H1 (cell line): Measurements from ENCODE around the gene MAPKAP1. TPM values are rescaled to one million over a fixed set of nuclear protein-coding genes. Genes with fewer than 3 reads are reported as not detected.
A peak's percentile ranks its signal among the peaks of the same experiment; 100 is the strongest.

Experiments
- CTCF ChIA-PET: fragments of 300-600 bp; sonication (Branson Sonifier 250); formaldehyde crosslinking; loops from one replicate; lab custom pipeline; 2021; ENCODE audit not compliant: partially characterized antibody; lab: Charles Lee
- POLR2A ChIA-PET: fragments of 300-600 bp; sonication (Branson Sonifier 250); formaldehyde crosslinking; loops from one replicate; lab custom pipeline; 2021; ENCODE audit warnings: inconsistent platforms; ENCODE audit not compliant: partially characterized antibody; lab: Charles Lee
- DNase-seq, 2 experiments: peaks; one replicate each; pipeline versions ENCODE4 v3.0.0 to v3.0.0-alpha.2; 2010 to 2022; ENCODE audit warnings: low spot score in 2 of 2, low read depth in 1 of 2, mixed read lengths in 1 of 2
- FAIRE-seq: peaks from 2 replicates; lab custom pipeline; 2011; peaks lifted over from hg19 to GRCh38; lab: Jason Lieb, UNC
- H2AFZ ChIP-seq: 2 replicates; pipeline ENCODE4 v1.8.1; 2012; ENCODE audit warnings: low read length, inconsistent platforms
- H2AK5ac ChIP-seq: 2 replicates; pipeline ENCODE4 v1.6.1; 2013; ENCODE audit warnings: low read depth, low read length
- H2BK120ac ChIP-seq: replicated peaks from 2 replicates; pipeline ENCODE3; 2013; ENCODE audit warnings: low read depth, low read length, inconsistent platforms
- H2BK12ac ChIP-seq: 2 replicates; pipeline ENCODE4 v1.6.1; 2013; ENCODE audit warnings: low read depth, low read length
- H2BK15ac ChIP-seq: 2 replicates; pipeline ENCODE4 v1.6.1; 2013; ENCODE audit warnings: low read length
- H2BK20ac ChIP-seq: 2 replicates; pipeline ENCODE4 v1.6.1; 2013; ENCODE audit warnings: low read length
- H2BK5ac ChIP-seq: 2 replicates; pipeline ENCODE4 v1.6.1; 2013; ENCODE audit warnings: low read depth, low read length
- H3K14ac ChIP-seq: 2 replicates; pipeline ENCODE4 v1.6.1; 2013; ENCODE audit warnings: inconsistent platforms; ENCODE audit not compliant: insufficient read length
- H3K18ac ChIP-seq: 2 replicates; pipeline ENCODE4 v1.6.1; 2013; ENCODE audit warnings: low read length; ENCODE audit errors: extremely low read depth
- H3K23ac ChIP-seq: 2 replicates; pipeline ENCODE4 v1.6.1; 2013; ENCODE audit warnings: inconsistent platforms; ENCODE audit not compliant: insufficient read length
- H3K23me2 ChIP-seq: 2 replicates; pipeline ENCODE4 v1.6.1; 2013; ENCODE audit warnings: low read depth, low read length
- H3K27ac ChIP-seq: 2 replicates; pipeline ENCODE4 v1.6.1; 2011; ENCODE audit warnings: low read depth, low read length, inconsistent platforms
- H3K27me3 ChIP-seq, 4 experiments: replicated peaks in 1 of 4; 1 replicate in 1 of 4; 2 replicates in 3 of 4; pipeline versions ENCODE4 v1.6.1 to v1.8.1; 2011 to 2013; ENCODE audit warnings: low read length in 3 of 4, mild to moderate bottlenecking in 3 of 4, inconsistent platforms in 2 of 4, mixed read lengths in 2 of 4, moderate library complexity in 1 of 4; ENCODE audit not compliant: control insufficient read depth in 3 of 4, insufficient read depth in 3 of 4; ENCODE audit errors: extremely low read depth in 1 of 4
- H3K36me3 ChIP-seq, 4 experiments: 2 replicates each; pipeline versions ENCODE4 v1.6.1 to v1.8.1; 2011 to 2013; ENCODE audit warnings: mild to moderate bottlenecking in 4 of 4, low read length in 3 of 4, moderate library complexity in 2 of 4, control low read depth in 1 of 4, inconsistent platforms in 1 of 4; ENCODE audit not compliant: insufficient read depth in 4 of 4, control insufficient read depth in 2 of 4
- H3K4ac ChIP-seq: replicated peaks from 2 replicates; pipeline ENCODE3; 2013; ENCODE audit warnings: low read length, low read depth, mixed read lengths, inconsistent platforms; ENCODE audit not compliant: insufficient read length
- H3K4me1 ChIP-seq, 4 experiments: replicated peaks in 1 of 4; 1 replicate in 1 of 4; 2 replicates in 3 of 4; pipeline versions ENCODE4 v1.6.1 to v1.8.1; 2011 to 2013; ENCODE audit warnings: low read length in 3 of 4, inconsistent platforms in 2 of 4, mixed read lengths in 1 of 4; ENCODE audit not compliant: insufficient read depth in 4 of 4, control insufficient read depth in 3 of 4
- H3K4me2 ChIP-seq, 2 experiments: 2 replicates each; pipeline versions ENCODE4 v1.6.1 to v1.8.1; 2011 to 2013; ENCODE audit warnings: low read depth in 2 of 2, low read length in 2 of 2, control low read depth in 1 of 2, inconsistent platforms in 1 of 2, mild to moderate bottlenecking in 1 of 2; ENCODE audit not compliant: insufficient read depth in 1 of 2
- H3K4me3 ChIP-seq, 4 experiments: fragments of 200-600, 300-600 bp in 1 of 4; sonication (generic), shearing (Covaris generic), sonication (Bioruptor Twin) in 1 of 4; 2 replicates each; pipeline versions ENCODE4 v1.5.1 to v1.8.1; 2011 to 2016; ENCODE audit warnings: low read length in 4 of 4, low read depth in 3 of 4, control low read depth in 2 of 4, inconsistent platforms in 2 of 4, mild to moderate bottlenecking in 2 of 4, mixed read lengths in 1 of 4, moderate library complexity in 1 of 4; ENCODE audit not compliant: insufficient read depth in 2 of 4; ENCODE audit errors: extremely low read depth in 1 of 4
- H3K56ac ChIP-seq: replicated peaks from 2 replicates; pipeline ENCODE3; 2013; ENCODE audit warnings: low read depth, mild to moderate bottlenecking, mixed read lengths, low read length, inconsistent platforms; ENCODE audit not compliant: insufficient read length
- H3K79me1 ChIP-seq: 2 replicates; pipeline ENCODE4 v1.6.1; 2013; ENCODE audit warnings: low read depth, low read length, control low read depth
- H3K79me2 ChIP-seq, 2 experiments: 2 replicates each; pipeline versions ENCODE4 v1.6.1 to v1.8.1; 2012 to 2013; ENCODE audit warnings: low read length in 2 of 2, mild to moderate bottlenecking in 2 of 2, inconsistent platforms in 1 of 2; ENCODE audit not compliant: insufficient read depth in 2 of 2, control insufficient read depth in 1 of 2
- H3K9ac ChIP-seq, 4 experiments: replicated peaks in 1 of 4; 1 replicate in 1 of 4; 2 replicates in 3 of 4; pipeline versions ENCODE4 v1.6.1 to v1.8.1; 2011 to 2013; ENCODE audit warnings: low read depth in 3 of 4, low read length in 3 of 4, control low read depth in 2 of 4, mild to moderate bottlenecking in 2 of 4, moderate library complexity in 2 of 4, inconsistent platforms in 1 of 4; ENCODE audit errors: extremely low read depth in 1 of 4
- H3K9me3 ChIP-seq, 2 experiments: 2 replicates each; pipeline versions ENCODE4 v1.6.1 to v1.8.1; 2012 to 2013; ENCODE audit warnings: mild to moderate bottlenecking in 2 of 2, moderate library complexity in 2 of 2, control low read depth in 1 of 2, inconsistent platforms in 1 of 2, low read depth in 1 of 2, low read length in 1 of 2, mixed read lengths in 1 of 2; ENCODE audit not compliant: insufficient read depth in 2 of 2
- H4K20me1 ChIP-seq, 2 experiments: replicated peaks in 1 of 2; 2 replicates each; pipeline versions ENCODE3 to v1.8.1; 2011 to 2013; ENCODE audit warnings: inconsistent platforms in 2 of 2, low read length in 2 of 2, mild to moderate bottlenecking in 1 of 2; ENCODE audit not compliant: insufficient read depth in 2 of 2, control insufficient read depth in 1 of 2
- H4K5ac ChIP-seq: 2 replicates; pipeline ENCODE4 v1.6.1; 2013; ENCODE audit warnings: low read length, low read depth, mixed read lengths, inconsistent platforms; ENCODE audit not compliant: insufficient read length
- H4K8ac ChIP-seq: 2 replicates; pipeline ENCODE4 v1.8.0; 2013; ENCODE audit warnings: mild to moderate bottlenecking, moderate library complexity, low read length, inconsistent platforms; ENCODE audit not compliant: insufficient read depth; ENCODE audit errors: extremely low read depth
- H4K91ac ChIP-seq: replicated peaks from 2 replicates; pipeline ENCODE3; 2013; ENCODE audit warnings: low read length, mixed read lengths, inconsistent platforms; ENCODE audit not compliant: insufficient read length
- BACH1 ChIP-seq: IDR thresholded peaks from 2 replicates; pipeline ENCODE4 v1.6.1; 2012; ENCODE audit warnings: low read length, improper control_type of control experiment
- CEBPB ChIP-seq: IDR thresholded peaks from 2 replicates; pipeline ENCODE4 v1.6.1; 2012; ENCODE audit warnings: low read depth, low read length
- HDAC2 ChIP-seq, 2 experiments: fragments of 300-600 bp in 1 of 2; sonication (generic) in 1 of 2; IDR thresholded peaks; 2 replicates each; pipeline ENCODE4 v1.6.1; 2011 to 2012; ENCODE audit warnings: low read depth in 2 of 2, low read length in 2 of 2, mild to moderate bottlenecking in 2 of 2, moderate library complexity in 2 of 2, borderline replicate concordance in 1 of 2, inconsistent platforms in 1 of 2
- HDAC6 ChIP-seq: IDR thresholded peaks from one replicate; pipeline ENCODE4 v1.7.1; 2012; ENCODE audit warnings: low read depth, mild to moderate bottlenecking, inconsistent platforms, low read length, moderate library complexity
- MAFK ChIP-seq: IDR thresholded peaks from 2 replicates; pipeline ENCODE4 v1.6.1; 2012; ENCODE audit warnings: low read depth, mild to moderate bottlenecking, improper control_type of control experiment, low read length
- SP2 ChIP-seq: IDR thresholded peaks from 2 replicates; pipeline ENCODE4 v1.6.1; 2012; ENCODE audit warnings: mild to moderate bottlenecking, low read length, inconsistent platforms
- SUZ12 ChIP-seq: fragments of 200-600 bp; sonication (generic); IDR thresholded peaks from 2 replicates; pipeline ENCODE4 v1.6.1; 2012; ENCODE audit warnings: mild to moderate bottlenecking, inconsistent platforms, low read length, moderate library complexity, mixed read lengths
- TAF1 ChIP-seq: IDR thresholded peaks from 2 replicates; pipeline ENCODE4 v1.6.1; 2011; ENCODE audit warnings: mild to moderate bottlenecking, low read depth, low read length
- ZNF274 ChIP-seq: IDR thresholded peaks from 2 replicates; pipeline ENCODE4 v1.7.0; 2012; ENCODE audit warnings: low read length, borderline replicate concordance; ENCODE audit errors: extremely low read depth
- WGBS, 2 experiments: shearing (Covaris generic) in 1 of 2; methylation state at CpG; one replicate each; pipeline versions ENCODE4 v1.1.6 to v1.1.7; 2013 to 2015; ENCODE audit warnings: low lambda C conversion rate in 2 of 2, mixed read lengths in 2 of 2, inconsistent platforms in 1 of 2, low coverage in 1 of 2, missing lambda C conversion rate in 1 of 2; ENCODE audit not compliant: insufficient replicate concordance in 2 of 2, insufficient coverage in 1 of 2, insufficient read length in 1 of 2; ENCODE audit errors: extremely low coverage in 1 of 2, missing lambda C conversion rate in 1 of 2; 5-methylcytosine and 5-hydroxymethylcytosine counted together
- polyA plus RNA-seq, 7 experiments: library from polyadenylated mRNA; depleted of rRNA in 3 of 7; stranded (reverse) in 5 of 7; unstranded in 2 of 7; fragments of >200 nt in 5 of 7; fragments of 200-250 nt in 2 of 7; gene quantifications; 1 replicate in 5 of 7; 2 replicates in 1 of 7; 4 replicates in 1 of 7; pipeline versions ENCODE4 v1.2.1 to v1.2.3, GENCODE V29; 2011 to 2013; ENCODE audit warnings: missing spikeins in 2 of 7, mixed read lengths in 2 of 7
- total RNA-seq: library from RNA; stranded (reverse); fragmentation: NEBNext Ultra II Directional; extraction: Animal tissue kit (Norgen Biotek cat#: 25700); gene quantifications from 2 replicates; pipeline ENCODE4 v1.2.1, GENCODE V29; 2021
- TF ChIP-seq, protein P1 (sequence below): IDR thresholded peaks from 2 replicates; pipeline ENCODE4 v1.6.1; 2012; ENCODE audit warnings: low read length, inconsistent platforms
- TF ChIP-seq, protein P2 (sequence below): IDR thresholded peaks from 2 replicates; pipeline ENCODE4 v1.6.1; 2011; ENCODE audit warnings: low read length, improper control_type of control experiment

Gene MAPKAP1
- total and polyA plus RNA-seq, 2 of the 8 experiments (the other 6 are each of a cell fraction or from before 2014, with no cell fraction given), result 79.2 to 140 TPM

DNA sequence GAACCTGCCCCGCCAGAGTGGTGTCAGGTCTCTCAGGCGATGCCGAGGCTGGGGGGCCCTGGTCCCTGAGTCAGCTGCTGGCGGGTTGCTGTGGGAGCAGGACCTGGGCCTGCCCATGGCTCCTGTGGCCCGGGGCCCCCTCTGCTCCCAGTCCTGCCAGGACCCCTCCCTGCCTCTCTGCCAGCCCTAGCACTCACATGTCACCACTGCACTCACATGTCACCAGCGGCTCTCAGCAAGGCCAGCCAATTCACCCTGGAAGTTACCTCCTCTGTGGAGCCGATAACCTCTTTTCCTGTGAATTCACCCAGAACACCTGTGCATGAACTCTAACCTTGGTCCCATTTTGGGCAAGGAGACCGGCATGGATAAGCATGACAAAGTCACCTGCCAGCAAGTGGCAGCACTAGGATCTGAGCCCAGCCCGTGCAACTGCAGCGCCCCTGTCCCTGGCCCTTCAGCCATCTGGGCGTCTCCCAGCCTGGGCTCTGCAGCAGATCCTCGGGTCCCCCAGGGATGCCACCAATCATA, 275.2 kb downstream of the MAPKAP1 start:
- H2AK5ac ChIP-seq, result no peak overlapping the region
- ChIA-PET POLR2A (no interaction called here), CTCF (interaction anchor here (0.7 to 1.9 kb wide), 5 partner anchors 9 to 1748 kb away, joined by 3 to 4 read pairs (median 4); no protein-coding TSS in a partner anchor)
- no peak overlapping the region for H2BK12ac ChIP-seq
- no peaks in the 10 kb centered on the region for H4K20me1 ChIP-seq
- H3K4me1 ChIP-seq, result peaks cover 0 to 8% (median 3%) of the 10 kb centered on the region in 4 experiments; a peak in 5 of 7 replicates
- H3K27me3 ChIP-seq, result no peaks in the 10 kb centered on the region
- no peak overlapping the region for H3K23ac ChIP-seq
- DNase-seq (no peak), FAIRE-seq (no peak)
- H3K14ac ChIP-seq, result no peak overlapping the region
- no peak overlapping the region for H3K9ac ChIP-seq
- no peaks in the 10 kb centered on the region for H3K36me3 ChIP-seq
- H3K79me1 ChIP-seq, result no peaks in the 10 kb centered on the region
- H3K23me2 ChIP-seq, result no peaks in the 10 kb centered on the region
- no peaks in the 10 kb centered on the region for H3K79me2 ChIP-seq
- no peak overlapping the region for H2AFZ ChIP-seq
- peak overlapping the region; percentile 43; the same call in 1 of the 2 replicates for H4K8ac ChIP-seq
- no peak overlapping the region for H4K5ac ChIP-seq
- no peak overlapping the region for H3K18ac ChIP-seq
- H2BK15ac ChIP-seq, result no peak overlapping the region
- no peak overlapping the region for H3K4me3 ChIP-seq
- H3K4ac ChIP-seq, result no peak overlapping the region
- H3K56ac ChIP-seq, result no peak overlapping the region
- no peak overlapping the region for H2BK120ac ChIP-seq
- H4K91ac ChIP-seq, result no peak overlapping the region
- H3K9me3 ChIP-seq, result no peaks in the 10 kb centered on the region
- no peak overlapping the region for H3K4me2 ChIP-seq
- no peak overlapping the region for H3K27ac ChIP-seq
- no peak overlapping the region for H2BK5ac ChIP-seq
- no peak overlapping the region for H2BK20ac ChIP-seq
- WGBS, 2 experiments, result 85% methylated on average over 12 of the region's 12 CpGs; no CpG with 5 or more reads in 1 of the 2 experiments
- TF ChIP-seq SUZ12 (no peak), TAF1 (no peak), BACH1 (no peak), CEBPB (no peak), HDAC6 (no peak), HDAC2 (IDR thresholded peaks at IDR 0.05; ENCODE audit: borderline replicate concordance in 1 of 2, low read depth in 2 of 2, low read length in 2 of 2) (no peak), MAFK (no peak), ZNF274 (no peak), SP2 (no peak)
- TF ChIP-seq, protein P1, sequence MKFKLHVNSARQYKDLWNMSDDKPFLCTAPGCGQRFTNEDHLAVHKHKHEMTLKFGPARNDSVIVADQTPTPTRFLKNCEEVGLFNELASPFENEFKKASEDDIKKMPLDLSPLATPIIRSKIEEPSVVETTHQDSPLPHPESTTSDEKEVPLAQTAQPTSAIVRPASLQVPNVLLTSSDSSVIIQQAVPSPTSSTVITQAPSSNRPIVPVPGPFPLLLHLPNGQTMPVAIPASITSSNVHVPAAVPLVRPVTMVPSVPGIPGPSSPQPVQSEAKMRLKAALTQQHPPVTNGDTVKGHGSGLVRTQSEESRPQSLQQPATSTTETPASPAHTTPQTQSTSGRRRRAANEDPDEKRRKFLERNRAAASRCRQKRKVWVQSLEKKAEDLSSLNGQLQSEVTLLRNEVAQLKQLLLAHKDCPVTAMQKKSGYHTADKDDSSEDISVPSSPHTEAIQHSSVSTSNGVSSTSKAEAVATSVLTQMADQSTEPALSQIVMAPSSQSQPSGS, result no peak
- TF ChIP-seq, protein P2, sequence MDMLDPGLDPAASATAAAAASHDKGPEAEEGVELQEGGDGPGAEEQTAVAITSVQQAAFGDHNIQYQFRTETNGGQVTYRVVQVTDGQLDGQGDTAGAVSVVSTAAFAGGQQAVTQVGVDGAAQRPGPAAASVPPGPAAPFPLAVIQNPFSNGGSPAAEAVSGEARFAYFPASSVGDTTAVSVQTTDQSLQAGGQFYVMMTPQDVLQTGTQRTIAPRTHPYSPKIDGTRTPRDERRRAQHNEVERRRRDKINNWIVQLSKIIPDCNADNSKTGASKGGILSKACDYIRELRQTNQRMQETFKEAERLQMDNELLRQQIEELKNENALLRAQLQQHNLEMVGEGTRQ, result no peak
